ENCODE results near the gene PHACTR3.

PHACTR3 gene

GRCh38 chr20:59645271-59645670 lies 40.9 kb downstream of the PHACTR3 start:
- no peaks in the 10 kb centered on the region for H3K9me3 ChIP-seq (ENCODE audit: control insufficient read depth in 2 of 2, low read length in 2 of 2)
- no peak overlapping the region for H3K9ac ChIP-seq (ENCODE audit: low read depth in 1 of 2, low read length in 2 of 2)
- no peaks in the 10 kb centered on the region for H3K27me3 ChIP-seq (ENCODE audit: control insufficient read depth in 2 of 2, insufficient read depth in 2 of 2, low read length in 2 of 2)
- H3K27ac ChIP-seq (ENCODE audit: low read depth in 2 of 2, low read length in 2 of 2): no peak overlapping the region
- H3K4me1 ChIP-seq (ENCODE audit: control insufficient read depth in 2 of 2, insufficient read depth in 2 of 2, low read length in 2 of 2): no peaks in the 10 kb centered on the region
- H3K4me3 ChIP-seq (ENCODE audit: low read length in 2 of 2): no peak overlapping the region
- H3K36me3 ChIP-seq (ENCODE audit: control insufficient read depth in 2 of 2, insufficient read depth in 2 of 2, low read length in 2 of 2): no peaks in the 10 kb centered on the region

- H3K36me3 ChIP-seq (ENCODE audit: control insufficient read depth in 2 of 2, insufficient read depth in 2 of 2, low read length in 2 of 2): no peaks in the 10 kb centered on the region
- no peak overlapping the region for H3K27ac ChIP-seq (ENCODE audit: low read depth in 2 of 2, low read length in 2 of 2)
- H3K4me1 ChIP-seq (ENCODE audit: control insufficient read depth in 2 of 2, insufficient read depth in 2 of 2, low read length in 2 of 2): no peaks in the 10 kb centered on the region
- H3K9ac ChIP-seq (ENCODE audit: low read depth in 1 of 2, low read length in 2 of 2): no peak overlapping the region
- no peaks in the 10 kb centered on the region for H3K9me3 ChIP-seq (ENCODE audit: control insufficient read depth in 2 of 2, low read length in 2 of 2)
- no peaks in the 10 kb centered on the region for H3K27me3 ChIP-seq (ENCODE audit: control insufficient read depth in 2 of 2, insufficient read depth in 2 of 2, low read length in 2 of 2)
- no peak overlapping the region for H3K4me3 ChIP-seq (ENCODE audit: low read length in 2 of 2)
Measured at GRCh38 chr20:59645761-59646171, 41.4 kb downstream of the PHACTR3 start.

GRCh38 chr20:59646487-59646886 lies 42.1 kb downstream of the PHACTR3 start:
- Histone ChIP-seq H3K9ac (ENCODE audit: low read depth in 1 of 2, low read length in 2 of 2) (no peak overlapping the region), H3K36me3 (ENCODE audit: control insufficient read depth in 2 of 2, insufficient read depth in 2 of 2, low read length in 2 of 2) (no peaks in the 10 kb centered on the region), H3K27ac (ENCODE audit: low read depth in 2 of 2, low read length in 2 of 2) (no peak overlapping the region), H3K4me3 (ENCODE audit: low read length in 2 of 2) (no peak overlapping the region), H3K9me3 (ENCODE audit: control insufficient read depth in 2 of 2, low read length in 2 of 2) (no peaks in the 10 kb centered on the region), H3K27me3 (ENCODE audit: control insufficient read depth in 2 of 2, insufficient read depth in 2 of 2, low read length in 2 of 2) (no peaks in the 10 kb centered on the region), H3K4me1 (ENCODE audit: control insufficient read depth in 2 of 2, insufficient read depth in 2 of 2, low read length in 2 of 2) (no peaks in the 10 kb centered on the region)

- no peaks in the 10 kb centered on the region for H3K27me3 ChIP-seq (ENCODE audit: control insufficient read depth in 2 of 2, insufficient read depth in 2 of 2, low read length in 2 of 2)
- no peak overlapping the region for H3K27ac ChIP-seq (ENCODE audit: low read depth in 2 of 2, low read length in 2 of 2)
- H3K36me3 ChIP-seq (ENCODE audit: control insufficient read depth in 2 of 2, insufficient read depth in 2 of 2, low read length in 2 of 2): no peaks in the 10 kb centered on the region
- no peaks in the 10 kb centered on the region for H3K9me3 ChIP-seq (ENCODE audit: control insufficient read depth in 2 of 2, low read length in 2 of 2)
- H3K9ac ChIP-seq (ENCODE audit: low read depth in 1 of 2, low read length in 2 of 2): no peak overlapping the region
- no peak overlapping the region for H3K4me3 ChIP-seq (ENCODE audit: low read length in 2 of 2)
- H3K4me1 ChIP-seq (ENCODE audit: control insufficient read depth in 2 of 2, insufficient read depth in 2 of 2, low read length in 2 of 2): no peaks in the 10 kb centered on the region
Measured at GRCh38 chr20:59647271-59647670, 42.9 kb downstream of the PHACTR3 start.

- Histone ChIP-seq H3K27ac (ENCODE audit: low read depth in 2 of 2, low read length in 2 of 2) (no peak overlapping the region), H3K4me3 (ENCODE audit: low read length in 2 of 2) (no peak overlapping the region), H3K9me3 (ENCODE audit: control insufficient read depth in 2 of 2, low read length in 2 of 2) (no peaks in the 10 kb centered on the region), H3K4me1 (ENCODE audit: control insufficient read depth in 2 of 2, insufficient read depth in 2 of 2, low read length in 2 of 2) (no peaks in the 10 kb centered on the region), H3K9ac (ENCODE audit: low read depth in 1 of 2, low read length in 2 of 2) (no peak overlapping the region), H3K36me3 (ENCODE audit: control insufficient read depth in 2 of 2, insufficient read depth in 2 of 2, low read length in 2 of 2) (no peaks in the 10 kb centered on the region), H3K27me3 (ENCODE audit: control insufficient read depth in 2 of 2, insufficient read depth in 2 of 2, low read length in 2 of 2) (no peaks in the 10 kb centered on the region)
Measured at GRCh38 chr20:59648466-59649070, 44.2 kb downstream of the PHACTR3 start.

GRCh38 chr20:59650418-59650817 lies 46.1 kb downstream of the PHACTR3 start:
- Histone ChIP-seq H3K36me3 (ENCODE audit: control insufficient read depth in 2 of 2, insufficient read depth in 2 of 2, low read length in 2 of 2) (no peaks in the 10 kb centered on the region), H3K27me3 (ENCODE audit: control insufficient read depth in 2 of 2, insufficient read depth in 2 of 2, low read length in 2 of 2) (no peaks in the 10 kb centered on the region), H3K9ac (ENCODE audit: low read depth in 1 of 2, low read length in 2 of 2) (no peak overlapping the region), H3K4me1 (ENCODE audit: control insufficient read depth in 2 of 2, insufficient read depth in 2 of 2, low read length in 2 of 2) (no peaks in the 10 kb centered on the region), H3K4me3 (ENCODE audit: low read length in 2 of 2) (no peak overlapping the region), H3K27ac (ENCODE audit: low read depth in 2 of 2, low read length in 2 of 2) (no peak overlapping the region), H3K9me3 (ENCODE audit: control insufficient read depth in 2 of 2, low read length in 2 of 2) (no peaks in the 10 kb centered on the region)

- H3K4me1 ChIP-seq (ENCODE audit: control insufficient read depth in 2 of 2, insufficient read depth in 2 of 2, low read length in 2 of 2): no peaks in the 10 kb centered on the region
Measured at GRCh38 chr20:59652381-59652780, 48.0 kb downstream of the PHACTR3 start.

GRCh38 chr20:59656417-59656816 lies 52.1 kb downstream of the PHACTR3 start:
- Histone ChIP-seq H3K27me3 (ENCODE audit: control insufficient read depth in 2 of 2, insufficient read depth in 2 of 2, low read length in 2 of 2) (no peaks in the 10 kb centered on the region), H3K4me1 (ENCODE audit: control insufficient read depth in 2 of 2, insufficient read depth in 2 of 2, low read length in 2 of 2) (no peaks in the 10 kb centered on the region), H3K9ac (ENCODE audit: low read depth in 1 of 2, low read length in 2 of 2) (no peak overlapping the region), H3K9me3 (ENCODE audit: control insufficient read depth in 2 of 2, low read length in 2 of 2) (peaks cover 0 to 5% of the 10 kb centered on the region in 2 donors), H3K36me3 (ENCODE audit: control insufficient read depth in 2 of 2, insufficient read depth in 2 of 2, low read length in 2 of 2) (no peaks in the 10 kb centered on the region), H3K27ac (ENCODE audit: low read depth in 2 of 2, low read length in 2 of 2) (no peak overlapping the region), H3K4me3 (ENCODE audit: low read length in 2 of 2) (no peak overlapping the region)

More at GRCh38 chr20:59652381-59652780, 48.0 kb downstream of the PHACTR3 start:
- H3K27ac ChIP-seq (ENCODE audit: low read depth in 2 of 2, low read length in 2 of 2): no peak overlapping the region
- peaks cover 0 to 3% of the 10 kb centered on the region in 2 donors for H3K9me3 ChIP-seq (ENCODE audit: control insufficient read depth in 2 of 2, low read length in 2 of 2)
- no peak overlapping the region for H3K9ac ChIP-seq (ENCODE audit: low read depth in 1 of 2, low read length in 2 of 2)
- no peak overlapping the region for H3K4me3 ChIP-seq (ENCODE audit: low read length in 2 of 2)
- H3K27me3 ChIP-seq (ENCODE audit: control insufficient read depth in 2 of 2, insufficient read depth in 2 of 2, low read length in 2 of 2): no peaks in the 10 kb centered on the region
- H3K36me3 ChIP-seq (ENCODE audit: control insufficient read depth in 2 of 2, insufficient read depth in 2 of 2, low read length in 2 of 2): no peaks in the 10 kb centered on the region

GRCh38 chr20:59657459-59658046 lies 53.2 kb downstream of the PHACTR3 start:
- peaks cover 0 to 5% of the 10 kb centered on the region in 2 donors for H3K9me3 ChIP-seq (ENCODE audit: control insufficient read depth in 2 of 2, low read length in 2 of 2)
- H3K4me3 ChIP-seq (ENCODE audit: low read length in 2 of 2): no peak overlapping the region
- H3K4me1 ChIP-seq (ENCODE audit: control insufficient read depth in 2 of 2, insufficient read depth in 2 of 2, low read length in 2 of 2): no peaks in the 10 kb centered on the region
- no peaks in the 10 kb centered on the region for H3K36me3 ChIP-seq (ENCODE audit: control insufficient read depth in 2 of 2, insufficient read depth in 2 of 2, low read length in 2 of 2)
- H3K9ac ChIP-seq (ENCODE audit: low read depth in 1 of 2, low read length in 2 of 2): no peak overlapping the region
- no peak overlapping the region for H3K27ac ChIP-seq (ENCODE audit: low read depth in 2 of 2, low read length in 2 of 2)
- H3K27me3 ChIP-seq (ENCODE audit: control insufficient read depth in 2 of 2, insufficient read depth in 2 of 2, low read length in 2 of 2): no peaks in the 10 kb centered on the region

- no peak overlapping the region for H3K9ac ChIP-seq (ENCODE audit: low read depth in 1 of 2, low read length in 2 of 2)
- H3K27ac ChIP-seq (ENCODE audit: low read depth in 2 of 2, low read length in 2 of 2): no peak overlapping the region
- peaks cover 0 to 5% of the 10 kb centered on the region in 2 donors for H3K9me3 ChIP-seq (ENCODE audit: control insufficient read depth in 2 of 2, low read length in 2 of 2)
- no peaks in the 10 kb centered on the region for H3K36me3 ChIP-seq (ENCODE audit: control insufficient read depth in 2 of 2, insufficient read depth in 2 of 2, low read length in 2 of 2)
- no peaks in the 10 kb centered on the region for H3K27me3 ChIP-seq (ENCODE audit: control insufficient read depth in 2 of 2, insufficient read depth in 2 of 2, low read length in 2 of 2)
- H3K4me3 ChIP-seq (ENCODE audit: low read length in 2 of 2): no peak overlapping the region
- no peaks in the 10 kb centered on the region for H3K4me1 ChIP-seq (ENCODE audit: control insufficient read depth in 2 of 2, insufficient read depth in 2 of 2, low read length in 2 of 2)
Measured at GRCh38 chr20:59660471-59660870, 56.1 kb downstream of the PHACTR3 start.
